Activated CD4-positive, alpha-beta T cell treated with anti-CD3 and anti-CD28 coated beads, Interleukin-2, amount 10 ng/mL, durations not matched to agents 24 days and 14 days (primary cell): ENCODE data around the gene CASP8AP2. TPM values are rescaled to one million over a fixed set of nuclear protein-coding genes. Genes with fewer than 3 reads are reported as not detected.
"Not testable (repeated sequence)": the region's sequence is repeated elsewhere in the genome, so short reads cannot be mapped to it uniquely, and the experiment has no call there.

Experiments used
- DNase-seq: peaks from one replicate; pipeline ENCODE4 v3.0.0; 2022
- H3K27ac Mint-ChIP-seq: one replicate; pipeline ENCODE4 v1.8.0; 2022; ENCODE audit warnings: mild to moderate bottlenecking, mixed read lengths
- H3K27me3 Mint-ChIP-seq: one replicate; pipeline ENCODE4 v1.8.0; 2022; ENCODE audit warnings: mixed read lengths
- H3K36me3 Mint-ChIP-seq: one replicate; pipeline ENCODE4 v1.8.0; 2022; ENCODE audit warnings: low read depth, mild to moderate bottlenecking, mixed read lengths
- H3K4me1 Mint-ChIP-seq: one replicate; pipeline ENCODE4 v1.8.0; 2021; ENCODE audit warnings: mixed read lengths
- H3K4me3 Mint-ChIP-seq: one replicate; pipeline ENCODE4 v1.8.0; 2022; ENCODE audit warnings: mild to moderate bottlenecking, moderate library complexity, mixed read lengths
- H3K9me3 Mint-ChIP-seq: one replicate; pipeline ENCODE4 v1.8.0; 2021; ENCODE audit warnings: mixed read lengths
- intact Hi-C: fragments of 100-400 bp; cut with micrococcal nuclease; formaldehyde crosslinking; loops from one replicate; pipeline ENCODE4 v1.15.1; 2023
- total RNA-seq: library from RNA; stranded (reverse); gene quantifications from 2 replicates; pipeline ENCODE4 v1.2.3, GENCODE V29; 2022

Gene CASP8AP2
- total RNA-seq, 1 donor from 2014 or later = 37.3 TPM

DNA sequence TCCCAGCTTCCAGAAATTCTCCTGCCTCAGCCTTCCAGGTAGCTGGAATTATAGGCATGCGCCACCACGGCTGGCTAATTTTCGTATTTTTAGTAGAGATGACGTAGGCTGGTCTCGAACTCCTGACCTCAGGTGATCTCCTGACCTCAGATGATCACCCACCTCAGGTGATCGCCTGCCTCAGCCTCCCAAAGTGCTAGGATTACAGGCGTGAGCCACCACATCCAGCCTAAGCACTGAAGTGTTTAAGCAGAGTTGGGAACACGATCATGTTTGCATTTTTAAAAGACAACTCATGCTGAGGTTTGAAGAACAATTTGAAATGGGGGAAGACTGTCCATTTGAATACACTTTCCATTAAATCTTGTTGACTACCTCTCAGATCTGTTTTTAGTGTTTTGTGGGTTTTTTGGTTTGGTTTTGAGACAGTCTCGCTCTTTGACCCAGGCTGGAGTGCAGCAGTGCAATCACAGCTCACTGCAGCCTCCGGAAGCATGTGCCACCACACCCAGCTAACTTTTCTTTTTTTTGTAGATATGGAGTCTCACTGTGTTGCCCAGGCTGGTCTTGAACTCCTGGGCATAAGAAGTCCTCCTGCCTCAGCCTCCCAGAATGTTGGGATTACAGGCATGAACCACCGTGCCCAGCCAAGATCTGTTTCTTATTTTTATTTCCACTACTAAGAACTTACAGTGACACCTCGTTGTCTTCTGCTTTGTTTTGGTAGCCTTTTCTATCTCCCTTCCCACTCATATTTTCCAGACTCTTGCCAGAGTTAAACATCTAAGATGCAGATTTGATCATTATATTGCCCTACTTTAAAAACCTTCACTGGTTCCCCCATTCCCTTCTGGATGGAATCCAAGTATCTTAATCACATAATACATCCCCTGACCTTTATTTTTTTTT is 5.5 kb downstream of the CASP8AP2 start:
- Mint-ChIP-seq H3K9me3 (no peaks in the 10 kb centered on the region), H3K4me3 (peak overlapping the region; percentile 68), H3K27ac (peak overlapping the region; percentile 92), H3K27me3 (no peaks in the 10 kb centered on the region), H3K36me3 (peaks cover 59% of the 10 kb centered on the region), H3K4me1 (peaks cover 47% of the 10 kb centered on the region)
- DNase-seq = peak; percentile 78
- intact Hi-C loops = loop anchor here (2.0 kb wide), 1 partner anchor 16 kb away; the partner anchor contains the start of gene MDN1

- H3K27me3 Mint-ChIP-seq = no peaks in the 10 kb centered on the region
- H3K9me3 Mint-ChIP-seq = no peaks in the 10 kb centered on the region
- peaks cover 56% of the 10 kb centered on the region for H3K36me3 Mint-ChIP-seq
- no peak for DNase-seq
- intact Hi-C loops = no loop called here
- H3K27ac Mint-ChIP-seq = peak overlapping the region; percentile 31
- H3K4me3 Mint-ChIP-seq = no peak overlapping the region
- H3K4me1 Mint-ChIP-seq = peaks cover 38% of the 10 kb centered on the region
These were observed 7.1 kb downstream of the CASP8AP2 start for GRCh38 chr6:89836639-89837222.

- Mint-ChIP-seq H3K9me3 (no peaks in the 10 kb centered on the region), H3K27me3 (no peaks in the 10 kb centered on the region), H3K27ac (peak overlapping the region; percentile 44), H3K4me1 (peaks cover 27% of the 10 kb centered on the region), H3K4me3 (no peak overlapping the region), H3K36me3 (peaks cover 34% of the 10 kb centered on the region)
- DNase-seq = no peak
- intact Hi-C loops = no loop called here
These were observed 10.9 kb downstream of the CASP8AP2 start for GRCh38 chr6:89840538-89840937.

DNA sequence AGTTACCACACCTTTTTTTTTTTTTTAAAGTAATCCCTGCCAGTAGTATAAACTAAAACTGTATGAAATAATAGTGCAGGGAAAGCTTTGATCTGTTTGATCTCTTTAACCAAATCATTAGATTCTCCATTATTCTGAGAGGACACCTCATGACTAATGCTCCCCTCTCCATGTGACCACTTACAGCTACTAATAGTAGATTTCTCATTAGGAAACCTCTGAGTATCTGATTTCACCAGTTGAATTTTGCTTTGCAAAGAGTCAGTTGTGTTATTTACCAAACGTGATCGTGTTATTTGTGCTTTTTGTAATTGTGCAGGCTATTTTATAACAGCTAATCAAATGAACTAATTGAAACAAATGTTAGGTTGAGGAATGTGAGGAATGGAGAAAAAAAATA is 12.5 kb downstream of the CASP8AP2 start:
- no peaks in the 10 kb centered on the region for H3K27me3 Mint-ChIP-seq
- intact Hi-C loops = no loop called here
- H3K36me3 Mint-ChIP-seq = peaks cover 26% of the 10 kb centered on the region
- H3K9me3 Mint-ChIP-seq = no peaks in the 10 kb centered on the region
- no peak for DNase-seq
- H3K4me3 Mint-ChIP-seq = no peak overlapping the region
- no peak overlapping the region for H3K27ac Mint-ChIP-seq
- H3K4me1 Mint-ChIP-seq = peaks cover 17% of the 10 kb centered on the region

DNA sequence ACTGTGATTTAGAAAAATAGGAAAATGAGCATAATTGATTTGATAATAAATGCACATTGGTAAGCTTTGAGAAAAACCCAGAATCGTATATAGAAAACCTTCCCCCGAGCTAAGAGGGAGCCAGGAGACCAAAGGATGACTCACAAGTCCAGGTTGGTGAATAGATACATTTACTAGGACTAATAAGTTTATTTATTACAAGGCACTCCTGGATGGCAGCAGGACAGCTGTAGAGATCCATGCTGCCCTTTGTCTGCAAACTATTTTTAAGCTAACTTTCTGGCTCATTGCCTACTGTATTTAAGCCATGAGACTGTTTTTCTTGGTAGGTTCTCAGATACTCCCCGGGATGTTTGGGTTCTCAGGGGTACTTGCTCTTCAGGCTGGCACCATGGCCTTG is 13.4 kb downstream of the CASP8AP2 start:
- H3K27ac Mint-ChIP-seq = no peak overlapping the region
- H3K4me1 Mint-ChIP-seq = peaks cover 17% of the 10 kb centered on the region

DNA sequence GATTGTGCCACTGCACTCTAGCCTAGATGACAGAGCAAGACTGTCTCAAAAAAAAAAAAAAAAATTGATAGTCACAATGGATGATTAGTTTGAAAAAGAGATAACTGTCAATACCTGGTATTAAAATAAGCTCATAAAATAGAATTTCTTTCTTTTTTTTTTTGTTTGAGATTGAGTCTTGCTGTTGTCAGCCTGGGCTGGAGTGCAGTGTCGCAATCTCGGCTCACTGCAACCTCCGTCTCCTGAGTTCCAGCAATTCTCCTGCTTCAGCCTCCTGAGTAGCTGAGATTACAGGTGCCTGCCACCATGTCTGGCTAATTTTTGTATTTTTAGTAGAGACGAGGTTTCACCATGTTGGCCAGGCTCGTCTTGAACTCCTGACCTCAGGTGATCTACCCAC is 17.8 kb downstream of the CASP8AP2 start:
- H3K4me3 Mint-ChIP-seq, H3K9me3 Mint-ChIP-seq, intact Hi-C loops, H3K27me3 Mint-ChIP-seq, H3K27ac Mint-ChIP-seq, DNase-seq: not testable (repeated sequence)
- peaks cover 15% of the 10 kb centered on the region for H3K4me1 Mint-ChIP-seq
- peaks cover 33% of the 10 kb centered on the region for H3K36me3 Mint-ChIP-seq

More for the DNA sequence above, 13.4 kb downstream of the CASP8AP2 start:
- DNase-seq = no peak
- H3K36me3 Mint-ChIP-seq = peaks cover 21% of the 10 kb centered on the region
- H3K27me3 Mint-ChIP-seq = no peaks in the 10 kb centered on the region
- H3K9me3 Mint-ChIP-seq = no peaks in the 10 kb centered on the region
- H3K4me3 Mint-ChIP-seq = no peak overlapping the region
- intact Hi-C loops = no loop called here

- Mint-ChIP-seq H3K4me3 (no peak overlapping the region), H3K36me3 (peaks cover 58% of the 10 kb centered on the region), H3K27me3 (no peaks in the 10 kb centered on the region), H3K9me3 (no peaks in the 10 kb centered on the region), H3K4me1 (peaks cover 9% of the 10 kb centered on the region), H3K27ac (no peak overlapping the region)
- intact Hi-C loops = no loop called here
- DNase-seq = no peak
These were observed 23.4 kb downstream of the CASP8AP2 start for GRCh38 chr6:89853068-89853467.

DNA sequence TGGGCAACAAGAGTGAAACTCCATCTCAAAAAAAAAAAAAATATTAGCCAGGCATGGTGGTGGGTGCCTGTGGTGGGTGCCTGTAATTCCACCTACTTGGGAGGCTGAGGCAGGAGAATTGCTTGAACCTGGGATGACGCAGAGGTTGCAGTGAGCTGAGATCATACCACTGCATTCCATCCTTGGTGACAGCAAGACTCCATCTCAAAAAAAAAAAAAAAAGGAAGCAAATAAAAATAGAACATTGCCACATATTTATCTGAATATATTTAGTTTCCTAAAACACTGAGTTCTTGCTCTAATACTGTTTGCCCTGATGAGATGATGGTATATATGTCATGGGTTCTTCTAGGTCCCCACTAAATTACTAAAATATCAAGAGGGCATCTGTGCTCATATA is 28.4 kb downstream of the CASP8AP2 start:
- H3K4me1 Mint-ChIP-seq = peaks cover 17% of the 10 kb centered on the region
- H3K9me3 Mint-ChIP-seq = peaks cover 13% of the 10 kb centered on the region
- no peaks in the 10 kb centered on the region for H3K27me3 Mint-ChIP-seq
- no peak for DNase-seq
- no peak overlapping the region for H3K4me3 Mint-ChIP-seq
- peaks cover 66% of the 10 kb centered on the region for H3K36me3 Mint-ChIP-seq
- intact Hi-C loops = no loop called here
- no peak overlapping the region for H3K27ac Mint-ChIP-seq

DNA sequence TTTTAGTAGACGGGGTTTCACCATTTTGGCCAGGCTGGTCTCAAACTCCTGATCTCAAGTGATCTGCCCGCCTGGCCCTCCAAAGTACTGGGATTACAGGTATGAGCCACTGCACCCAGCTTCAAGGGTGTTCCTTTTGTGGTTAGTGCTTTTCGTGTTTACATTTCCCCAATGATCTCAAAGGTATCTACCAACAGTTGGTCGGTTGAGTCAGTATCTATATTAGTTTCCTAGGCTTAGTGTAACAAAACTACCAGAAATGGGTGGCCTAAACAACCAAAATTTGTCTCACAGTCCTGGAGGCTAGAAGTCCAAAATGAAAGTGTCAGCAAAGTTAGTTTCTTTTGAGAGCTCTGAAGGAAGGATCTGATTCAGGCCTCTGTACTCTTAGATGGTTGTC is 30.1 kb downstream of the CASP8AP2 start:
- Mint-ChIP-seq H3K9me3 (peaks cover 13% of the 10 kb centered on the region), H3K27me3 (no peaks in the 10 kb centered on the region), H3K36me3 (peaks cover 69% of the 10 kb centered on the region), H3K27ac (peak overlapping the region; percentile 58), H3K4me1 (peaks cover 17% of the 10 kb centered on the region), H3K4me3 (peak overlapping the region; percentile 41)
- intact Hi-C loops = no loop called here
- peak; percentile 64 for DNase-seq

GRCh38 chr6:89862273-89862672 is 32.6 kb downstream of the CASP8AP2 start:
- intact Hi-C loops = no loop called here
- Mint-ChIP-seq H3K4me1 (peaks cover 17% of the 10 kb centered on the region), H3K4me3 (no peak overlapping the region), H3K27me3 (no peaks in the 10 kb centered on the region), H3K27ac (peak overlapping the region; percentile 39), H3K36me3 (peaks cover 75% of the 10 kb centered on the region), H3K9me3 (peaks cover 13% of the 10 kb centered on the region)
- DNase-seq = no peak

DNA sequence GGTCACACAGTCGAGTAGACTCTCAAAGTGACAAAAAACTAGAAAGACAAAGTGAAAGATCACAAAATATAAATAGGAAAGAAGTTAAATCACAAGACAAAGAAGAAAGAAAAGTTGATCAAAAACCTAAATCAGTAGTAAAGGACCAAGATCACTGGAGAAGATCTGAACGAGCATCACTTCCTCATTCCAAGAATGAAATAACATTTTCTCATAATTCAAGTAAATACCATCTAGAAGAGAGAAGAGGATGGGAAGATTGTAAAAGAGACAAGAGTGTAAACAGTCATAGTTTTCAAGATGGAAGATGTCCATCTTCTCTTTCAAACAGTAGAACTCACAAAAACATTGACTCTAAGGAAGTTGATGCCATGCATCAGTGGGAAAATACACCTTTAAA is 33.0 kb downstream of the CASP8AP2 start:
- intact Hi-C loops = no loop called here
- Mint-ChIP-seq H3K27ac (peak overlapping the region; percentile 7), H3K4me3 (no peak overlapping the region)

GRCh38 chr6:89866024-89866678 is 36.5 kb downstream of the CASP8AP2 start:
- peaks cover 84% of the 10 kb centered on the region for H3K36me3 Mint-ChIP-seq

More for the DNA sequence above, 33.0 kb downstream of the CASP8AP2 start:
- H3K9me3 Mint-ChIP-seq = peaks cover 13% of the 10 kb centered on the region
- H3K27me3 Mint-ChIP-seq = no peaks in the 10 kb centered on the region
- no peak for DNase-seq
- peaks cover 79% of the 10 kb centered on the region for H3K36me3 Mint-ChIP-seq
- peaks cover 17% of the 10 kb centered on the region for H3K4me1 Mint-ChIP-seq

GRCh38 chr6:89873721-89874120 is 44.0 kb downstream of the CASP8AP2 start:
- Mint-ChIP-seq H3K36me3 (peaks cover 34% of the 10 kb centered on the region), H3K4me1 (peaks cover 2% of the 10 kb centered on the region), H3K27me3 (no peaks in the 10 kb centered on the region), H3K27ac (no peak overlapping the region), H3K4me3 (no peak overlapping the region), H3K9me3 (peaks cover 1% of the 10 kb centered on the region)
- intact Hi-C loops = no loop called here
- DNase-seq = no peak

More at GRCh38 chr6:89866024-89866678, 36.5 kb downstream of the CASP8AP2 start:
- no peak overlapping the region for H3K27ac Mint-ChIP-seq
- H3K27me3 Mint-ChIP-seq = no peaks in the 10 kb centered on the region
- peaks cover 18% of the 10 kb centered on the region for H3K9me3 Mint-ChIP-seq
- peaks cover 14% of the 10 kb centered on the region for H3K4me1 Mint-ChIP-seq
- no peak for DNase-seq
- H3K4me3 Mint-ChIP-seq = no peak overlapping the region
- intact Hi-C loops = no loop called here

DNA sequence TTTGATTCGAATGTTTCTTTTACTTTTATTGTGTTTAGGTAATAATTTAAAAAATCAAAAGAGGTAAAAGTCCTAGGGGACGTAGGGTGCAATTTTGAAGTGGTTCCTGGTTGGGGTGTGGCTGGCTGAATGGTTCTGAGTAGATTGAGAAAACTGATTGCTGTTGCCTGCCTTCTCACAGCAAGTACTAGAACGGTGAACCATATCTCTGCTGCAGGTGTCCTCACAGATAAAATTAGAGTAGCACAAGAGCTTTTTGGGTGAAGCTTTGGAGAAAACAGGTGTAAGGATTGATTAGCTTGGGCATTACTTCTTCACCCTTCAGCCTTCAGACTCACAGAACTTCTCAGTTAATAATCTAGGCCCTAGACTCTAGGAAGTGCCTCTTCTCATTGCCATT is 44.8 kb downstream of the CASP8AP2 start:
- H3K27ac Mint-ChIP-seq = no peak overlapping the region
- intact Hi-C loops = no loop called here

More for the DNA sequence above, 44.8 kb downstream of the CASP8AP2 start:
- Mint-ChIP-seq H3K36me3 (peaks cover 28% of the 10 kb centered on the region), H3K4me3 (no peak overlapping the region), H3K27me3 (no peaks in the 10 kb centered on the region), H3K9me3 (no peaks in the 10 kb centered on the region), H3K4me1 (peaks cover 2% of the 10 kb centered on the region)
- no peak for DNase-seq
